VCaP (cell line): ENCODE data around the gene ARSD.

Source experiments
- H3K27ac ChIP-seq: fragments of 450-650 bp; 2 replicates; pipeline ENCODE4 v1.5.1; 2017
- CTCF ChIP-seq: fragments of 450-650 bp; conservative IDR thresholded peaks from 2 replicates; pipeline ENCODE4 v1.5.1; 2017; ENCODE audit warnings: mild to moderate bottlenecking, moderate library complexity

ARSD gene

GRCh38 chrX:2855761-2856160 is 73.4 kb downstream of the ARSD start:
- TF ChIP-seq CTCF: no peak
- no peak overlapping the region for H3K27ac ChIP-seq

- no peak overlapping the region for H3K27ac ChIP-seq
- TF ChIP-seq CTCF: no peak
Observed at GRCh38 chrX:2854918-2855317, 74.2 kb downstream of the ARSD start.
